A549 (cell line): ENCODE data around the gene TBC1D2B. TPM values are rescaled to one million over a fixed set of nuclear protein-coding genes. Genes with fewer than 3 reads are reported as not detected.
A peak's percentile ranks its signal among the peaks of the same experiment; 100 is the strongest.

Experiments used
- ATAC-seq, 2 experiments: fragments of 200-7000 bp in 1 of 2; fragments of >200 bp in 1 of 2; cut with Nextera tagmentation in 1 of 2; cut with Tn5 transposase in 1 of 2; 3 replicates each; pipeline versions ENCODE4 v1.8.0 to v1.9.1; 2018 to 2020; ENCODE audit warnings: mild to moderate bottlenecking in 1 of 2, moderate library complexity in 1 of 2
- CTCF ChIA-PET: fragments of 300-600 bp; sonication (Branson Sonifier 250); formaldehyde crosslinking; extraction: SDS; loops from one replicate; lab custom pipeline; 2021; ENCODE audit warnings: antibody characterized with exemption, inconsistent platforms; lab: Yijun Ruan, JAX
- POLR2A ChIA-PET: fragments of 350-600 bp; formaldehyde crosslinking; extraction: SDS; loops from one replicate; lab custom pipeline; 2021; ENCODE audit warnings: antibody characterized with exemption, inconsistent platforms; lab: Yijun Ruan, JAX
- DNase-seq, 2 experiments: peaks; one replicate each; pipeline versions ENCODE4 v3.0.0 to v3.0.0-alpha.2; 2011 to 2016; ENCODE audit warnings: low read depth in 1 of 2, low spot score in 1 of 2
- FAIRE-seq: peaks from 2 replicates; lab custom pipeline; 2011; peaks lifted over from hg19 to GRCh38; lab: Jason Lieb, UNC
- H3K27ac ChIP-seq, 2 experiments: fragments of >200 bp; sonication (Bioruptor Twin); formaldehyde crosslinking; 3 replicates each; pipeline ENCODE4 v1.5.1; 2016 to 2017
- H3K4me1 ChIP-seq: fragments of >200 bp; sonication (Bioruptor Twin); formaldehyde crosslinking; 3 replicates; pipeline ENCODE4 v1.6.1; 2016
- H3K4me2 ChIP-seq: fragments of >200 bp; sonication (Bioruptor Twin); formaldehyde crosslinking; 3 replicates; pipeline ENCODE4 v1.6.1; 2016
- H3K4me3 ChIP-seq: fragments of >200 bp; sonication (Bioruptor Twin); formaldehyde crosslinking; 3 replicates; pipeline ENCODE4 v1.5.1; 2016
- H3K9me3 ChIP-seq: fragments of >200 bp; sonication (Bioruptor Twin); formaldehyde crosslinking; 3 replicates; pipeline ENCODE4 v1.6.1; 2016
- CHD4 ChIP-seq: fragments of 200-600 bp; sonication (generic); IDR thresholded peaks from 2 replicates; pipeline ENCODE4 v1.6.1; 2016; ENCODE audit warnings: antibody characterized with exemption, mild to moderate bottlenecking, borderline replicate concordance
- EHF ChIP-seq: fragments of 250-450 bp; sonication (Bioruptor Pico); IDR thresholded peaks from 2 replicates; pipeline ENCODE4 v1.5.0; 2020; ENCODE audit warnings: mild to moderate bottlenecking
- FOSB ChIP-seq: fragments of 250-450 bp; sonication (Bioruptor Pico); IDR thresholded peaks from 2 replicates; pipeline ENCODE4 v1.5.0; 2020; ENCODE audit warnings: mild to moderate bottlenecking, moderate library complexity
- FOSL2 ChIP-seq, 2 experiments: fragments of 450-650 bp in 1 of 2; fragments of >200 bp in 1 of 2; sonication (Bioruptor Twin) in 1 of 2; formaldehyde crosslinking; IDR thresholded peaks; 2 replicates each; pipeline versions ENCODE4 v1.5.0 to v1.6.1; 2016 to 2020; ENCODE audit warnings: mild to moderate bottlenecking in 1 of 2, moderate library complexity in 1 of 2
- HDAC2 ChIP-seq: fragments of 200-600 bp; sonication (generic); IDR thresholded peaks from 2 replicates; pipeline ENCODE4 v1.6.1; 2016
- HEYL ChIP-seq: fragments of 250-450 bp; sonication (Bioruptor Pico); IDR thresholded peaks from 2 replicates; pipeline ENCODE4 v1.8.0; 2021; ENCODE audit warnings: mild to moderate bottlenecking, moderate library complexity
- HMGXB4 ChIP-seq: fragments of 250-450 bp; sonication (Bioruptor Pico); IDR thresholded peaks from 2 replicates; pipeline ENCODE4 v1.5.0; 2021; ENCODE audit warnings: mild to moderate bottlenecking, moderate library complexity, borderline replicate concordance
- HOXB5 ChIP-seq: fragments of 250-450 bp; sonication (Bioruptor Pico); IDR thresholded peaks from 2 replicates; pipeline ENCODE4 v1.5.0; 2020; ENCODE audit warnings: mild to moderate bottlenecking, moderate library complexity
- JUN ChIP-seq, 2 experiments: fragments of >200 bp; sonication (Bioruptor Twin); formaldehyde crosslinking; IDR thresholded peaks; 2 replicates in 1 of 2; 3 replicates in 1 of 2; pipeline ENCODE4 v1.6.1; 2016 to 2017
- MAX ChIP-seq: IDR thresholded peaks from 2 replicates; pipeline ENCODE4 v1.6.1; 2012
- MAZ ChIP-seq: fragments of 150-350 bp; IDR thresholded peaks from 2 replicates; pipeline ENCODE4 v1.6.1; 2014; ENCODE audit warnings: antibody characterized with exemption, low read depth, low read length, borderline replicate concordance
- NFE2L2 ChIP-seq: fragments of 150-350 bp; conservative IDR thresholded peaks from 2 replicates; pipeline ENCODE4 v1.6.1; 2014; ENCODE audit warnings: low read length
- NR3C1 ChIP-seq: fragments of >200 bp; sonication (Bioruptor Twin); formaldehyde crosslinking; IDR thresholded peaks from 3 replicates; pipeline ENCODE4 v1.6.1; 2017
- POLR2A ChIP-seq: IDR thresholded peaks from 2 replicates; pipeline ENCODE4 v1.6.1; 2012; ENCODE audit warnings: mild to moderate bottlenecking, low read length
- SMC3 ChIP-seq: fragments of >200 bp; sonication (Bioruptor Twin); formaldehyde crosslinking; IDR thresholded peaks from 3 replicates; pipeline ENCODE4 v1.6.1; 2018; ENCODE audit warnings: inconsistent platforms
- TP53 ChIP-seq: fragments of 250-450 bp; sonication (Bioruptor Pico); IDR thresholded peaks from 2 replicates; pipeline ENCODE4 v1.5.0; 2021; ENCODE audit warnings: mild to moderate bottlenecking, moderate library complexity
- USF2 ChIP-seq: fragments of 450-650 bp; IDR thresholded peaks from 2 replicates; pipeline ENCODE4 v1.6.1; 2014; ENCODE audit warnings: antibody characterized with exemption
- ZFP36 ChIP-seq: fragments of 450-650 bp; IDR thresholded peaks from 2 replicates; pipeline ENCODE4 v1.6.1; 2014; ENCODE audit warnings: borderline replicate concordance; ENCODE audit not compliant: partially characterized antibody
- ZSCAN20 ChIP-seq: fragments of 250-450 bp; sonication (Bioruptor Pico); IDR thresholded peaks from 2 replicates; pipeline ENCODE4 v1.8.0; 2022; ENCODE audit warnings: mild to moderate bottlenecking, moderate library complexity
- WGBS: methylation state at CpG from one replicate; pipeline ENCODE4 v1.1.6; 2017; ENCODE audit errors: missing lambda C conversion rate; 5-methylcytosine and 5-hydroxymethylcytosine counted together
- polyA plus RNA-seq, 4 experiments: library from polyadenylated mRNA; depleted of rRNA in 3 of 4; stranded (reverse); fragments of >200 nt; fragmentation: RNase III in 1 of 4; extraction: RNeasy Plus Mini Kit Qiagen cat#74134 plus additional on column Dnase treatment in 1 of 4; gene quantifications; 2 replicates in 3 of 4; 3 replicates in 1 of 4; pipeline ENCODE4 v1.2.3, GENCODE V29; 2011 to 2017
- TF ChIP-seq, protein P1 (sequence below): IDR thresholded peaks from 2 replicates; pipeline ENCODE4 v1.6.1; 2012; ENCODE audit warnings: low read depth, borderline replicate concordance

TBC1D2B gene
- polyA plus RNA-seq, 2 of the 4 experiments (the other 2 are of a cell fraction), result 13.6 to 13.9 TPM

DNA sequence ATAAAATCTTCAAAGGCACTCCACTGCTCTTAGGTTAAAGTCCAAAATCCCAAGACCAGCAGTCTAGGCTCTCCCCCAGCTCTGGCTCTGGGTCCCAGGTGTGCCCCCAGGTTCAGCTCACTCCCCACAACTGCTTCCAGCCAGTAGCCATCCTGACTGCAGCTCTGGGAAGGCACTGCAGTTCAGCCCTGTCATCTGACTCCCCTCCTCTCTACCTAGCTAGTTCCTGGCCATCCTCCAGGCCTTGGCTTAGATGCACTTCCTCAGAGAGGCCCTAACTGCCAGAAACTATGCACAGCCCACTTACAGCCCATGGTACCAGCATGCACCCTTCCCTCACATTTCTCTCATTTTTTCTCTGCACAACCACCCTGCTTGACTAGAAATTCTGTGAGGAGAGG, 25.5 kb downstream of the TBC1D2B start:
- H3K9me3 ChIP-seq, result no peaks in the 10 kb centered on the region
- DNase-seq (no peak), ATAC-seq (no peak), FAIRE-seq (no peak)
- peak overlapping the region; percentile 6; the same call in 1 of the 3 replicates for H3K4me2 ChIP-seq
- H3K27ac ChIP-seq, result no peak overlapping the region
- H3K4me1 ChIP-seq, result peaks cover 28% of the 10 kb centered on the region
- POLR2A ChIA-PET, result no interaction called here
- TF ChIP-seq ZFP36, result no peak
- TF ChIP-seq FOSL2 (IDR thresholded peaks at IDR 0.05), result no peak
- TF ChIP-seq FOSL2 (CRISPR knock-in tag; IDR thresholded peaks at IDR 0.05), result no peak
- TF ChIP-seq HDAC2, result no peak
- TF ChIP-seq CHD4, result no peak
- TF ChIP-seq SMC3, result no peak
- no peak for TF ChIP-seq MAZ
- TF ChIP-seq EHF (CRISPR knock-in tag), result no peak
- no peak for TF ChIP-seq HOXB5
- TF ChIP-seq ZSCAN20 (CRISPR knock-in tag), result no peak
- no peak for TF ChIP-seq USF2
- TF ChIP-seq TP53 (CRISPR knock-in tag), result no peak
- CTCF ChIA-PET, result interaction anchor here (1.0 to 2.7 kb wide), 5 partner anchors 10 to 93 kb away, joined by 3 to 12 read pairs (median 6); no protein-coding TSS in a partner anchor
- H3K4me3 ChIP-seq, result no peak overlapping the region

DNA sequence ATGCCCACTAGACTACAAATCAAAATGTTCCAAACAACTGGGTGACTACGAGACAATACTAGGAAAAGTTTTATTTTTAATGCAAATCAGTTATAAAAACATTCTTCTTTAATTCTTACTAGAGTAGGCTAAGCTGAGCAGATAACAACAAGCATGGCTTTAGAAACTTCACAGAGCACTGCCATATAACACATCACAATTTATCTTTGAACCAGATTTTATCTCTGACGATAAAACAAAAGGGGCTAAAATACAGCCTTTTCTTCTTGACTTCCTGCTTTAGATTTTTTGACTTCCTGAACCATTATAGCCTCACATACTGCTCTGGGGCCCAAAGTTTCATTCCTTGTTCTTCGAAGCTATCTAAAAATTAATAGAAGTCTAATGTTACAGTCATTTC, 25.9 kb downstream of the TBC1D2B start:
- Histone ChIP-seq H3K27ac (no peak overlapping the region), H3K4me2 (peak overlapping the region; percentile 6; the same call in 1 of the 3 replicates), H3K4me1 (peaks cover 24% of the 10 kb centered on the region)
- POLR2A ChIA-PET, result no interaction called here
- ATAC-seq, result no peak
- 72% methylated on average over 3 of the region's 3 CpGs for WGBS
- TF ChIP-seq NFE2L2, result no peak
- no peak for TF ChIP-seq POLR2A
- TF ChIP-seq JUN (IDR thresholded peaks at IDR 0.05), result no peak
- TF ChIP-seq MAX, result no peak
- TF ChIP-seq, protein P1, sequence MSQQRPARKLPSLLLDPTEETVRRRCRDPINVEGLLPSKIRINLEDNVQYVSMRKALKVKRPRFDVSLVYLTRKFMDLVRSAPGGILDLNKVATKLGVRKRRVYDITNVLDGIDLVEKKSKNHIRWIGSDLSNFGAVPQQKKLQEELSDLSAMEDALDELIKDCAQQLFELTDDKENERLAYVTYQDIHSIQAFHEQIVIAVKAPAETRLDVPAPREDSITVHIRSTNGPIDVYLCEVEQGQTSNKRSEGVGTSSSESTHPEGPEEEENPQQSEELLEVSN, result no peak
- no peak for TF ChIP-seq CHD4
- TF ChIP-seq NR3C1, result no peak
- TF ChIP-seq HMGXB4 (CRISPR knock-in tag), result no peak
- TF ChIP-seq, all 56 proteins: peak for 0
- H3K4me3 ChIP-seq, result no peak overlapping the region
- no peak for DNase-seq
- CTCF ChIA-PET, result interaction anchor here (0.5 to 2.7 kb wide), 5 partner anchors 9 to 92 kb away, joined by 3 to 12 read pairs (median 6); no protein-coding TSS in a partner anchor
- no peaks in the 10 kb centered on the region for H3K9me3 ChIP-seq
- FAIRE-seq, result no peak

DNA sequence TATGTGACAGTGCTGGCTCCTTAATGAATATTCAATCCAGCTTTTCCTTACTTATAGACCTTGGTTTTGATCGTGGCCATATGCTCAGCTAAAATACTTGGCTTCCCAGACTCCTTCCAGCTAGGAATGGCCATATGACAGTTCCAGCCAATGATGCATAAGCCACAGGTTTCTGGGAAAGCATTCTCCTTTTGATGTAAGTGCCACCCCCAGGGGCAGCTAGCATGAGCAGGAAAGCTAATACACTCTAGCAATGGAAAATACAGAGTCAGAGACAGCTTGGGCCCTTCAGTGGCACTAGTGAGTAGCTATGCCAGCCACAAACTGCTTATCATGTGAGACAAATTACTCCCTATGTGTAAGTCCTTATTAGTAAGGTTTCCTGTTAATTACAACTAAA, 26.7 kb downstream of the TBC1D2B start:
- ChIA-PET CTCF (interaction anchor here (1.3 to 2.7 kb wide), 4 partner anchors 8 to 92 kb away, joined by 4 to 12 read pairs (median 6); no protein-coding TSS in a partner anchor), POLR2A (no interaction called here)
- Histone ChIP-seq H3K9me3 (no peaks in the 10 kb centered on the region), H3K27ac (no peak overlapping the region), H3K4me3 (no peak overlapping the region), H3K4me2 (no peak overlapping the region), H3K4me1 (peaks cover 17% of the 10 kb centered on the region)
- 90% methylated on average over 1 of the region's 1 CpG for WGBS
- DNase-seq (no peak), ATAC-seq (no peak), FAIRE-seq (no peak)
- TF ChIP-seq HEYL (CRISPR knock-in tag) (no peak), USF2 (no peak), FOSB (no peak), HMGXB4 (CRISPR knock-in tag) (no peak)
